HepG2 (cell line): Measurements from ENCODE around the gene CLEC3B. TPM values are rescaled to one million over a fixed set of nuclear protein-coding genes. Genes with fewer than 3 reads are reported as not detected.

Source experiments
- ATAC-seq: fragments of 200-7000 bp; cut with Tn5 transposase; 3 replicates; pipeline ENCODE4 v1.9.1; 2020; ENCODE audit warnings: mild to moderate bottlenecking, moderate library complexity
- BruUV-seq: library from RNA; stranded (reverse); fragments of 400-500 nt; replicated peaks from 2 replicates; lab custom pipeline; 2021; lab: Mats Ljungman, UMichigan
- CTCF ChIA-PET: fragments of 300-600 bp; formaldehyde crosslinking; extraction: SDS; loops from one replicate; lab custom pipeline; 2021; ENCODE audit warnings: low total read pairs, inconsistent platforms, low intra/inter-chr PET ratio; lab: Yijun Ruan, JAX
- POLR2A ChIA-PET: fragments of 350-600 bp; sonication (Branson Sonifier 250); formaldehyde crosslinking; loops from one replicate; lab custom pipeline; 2020; ENCODE audit warnings: antibody characterized with exemption, inconsistent platforms; lab: Yijun Ruan, JAX
- DNase-seq: peaks from one replicate; pipeline ENCODE4 v3.0.0-alpha.2; 2015; ENCODE audit warnings: low spot score
- FAIRE-seq: peaks from 3 replicates; lab custom pipeline; 2011; peaks lifted over from hg19 to GRCh38; lab: Jason Lieb, UNC
- H2AFZ ChIP-seq: one replicate; pipeline ENCODE4 v1.6.1; 2011; ENCODE audit warnings: low read length, inconsistent platforms
- H3K27ac ChIP-seq: fragments of 300-600 bp; 3 replicates; pipeline ENCODE4 v1.8.0; 2011; ENCODE audit warnings: mixed run types, mild to moderate bottlenecking, mixed read lengths, low read length, inconsistent platforms; ENCODE audit not compliant: insufficient read depth; ENCODE audit errors: extremely low read length
- H3K27me3 ChIP-seq, 2 experiments: fragments of 200-600 bp in 1 of 2; 2 replicates in 1 of 2; 3 replicates in 1 of 2; pipeline versions ENCODE4 v1.6.0 to v1.8.0; 2011; ENCODE audit warnings: low read length in 2 of 2, mild to moderate bottlenecking in 2 of 2, moderate library complexity in 2 of 2, inconsistent platforms in 1 of 2; ENCODE audit not compliant: insufficient read depth in 2 of 2, control insufficient read depth in 1 of 2
- H3K36me3 ChIP-seq, 2 experiments: fragments of 200-600 bp in 1 of 2; replicated peaks in 1 of 2; 2 replicates in 1 of 2; 3 replicates in 1 of 2; pipeline versions ENCODE4 v1.5.1 to v1.8.0; 2011; ENCODE audit warnings: low read length in 2 of 2, inconsistent platforms in 1 of 2; ENCODE audit not compliant: insufficient read depth in 2 of 2, control insufficient read depth in 1 of 2
- H3K4me1 ChIP-seq: 2 replicates; pipeline ENCODE4 v1.5.1; 2012; ENCODE audit warnings: low read length, inconsistent platforms; ENCODE audit not compliant: insufficient read depth
- H3K4me2 ChIP-seq: 2 replicates; pipeline ENCODE4 v1.6.0; 2011; ENCODE audit warnings: low read depth, low read length, inconsistent platforms
- H3K4me3 ChIP-seq, 3 experiments: fragments of 200-600 bp in 1 of 3; sonication (generic), shearing (Covaris generic) in 1 of 3; replicated peaks in 1 of 3; 2 replicates each; pipeline ENCODE4 v1.5.1; 2011 to 2016; ENCODE audit warnings: low read length in 3 of 3, inconsistent platforms in 2 of 3, low read depth in 2 of 3, mild to moderate bottlenecking in 2 of 3, control low read depth in 1 of 3, mixed read lengths in 1 of 3; ENCODE audit not compliant: insufficient read depth in 1 of 3
- H3K79me2 ChIP-seq: one replicate; pipeline ENCODE4 v1.6.1; 2011; ENCODE audit warnings: low read length, inconsistent platforms; ENCODE audit not compliant: insufficient read depth
- H3K9ac ChIP-seq: 2 replicates; pipeline ENCODE4 v1.6.0; 2011; ENCODE audit warnings: mild to moderate bottlenecking, low read depth, low read length, inconsistent platforms; ENCODE audit not compliant: insufficient read depth
- H3K9me3 ChIP-seq: 2 replicates; pipeline ENCODE4 v1.5.1; 2012; ENCODE audit warnings: mild to moderate bottlenecking, low read length
- H4K20me1 ChIP-seq: 2 replicates; pipeline ENCODE4 v1.6.0; 2011; ENCODE audit warnings: inconsistent platforms, mild to moderate bottlenecking, low read length, moderate library complexity; ENCODE audit not compliant: insufficient read depth
- KAT8 ChIP-seq: IDR thresholded peaks from 2 replicates; pipeline ENCODE4 v1.6.1; 2016; ENCODE audit warnings: missing genetic modification reagents, missing compliant biosample characterization
- POGZ ChIP-seq: sonication (generic); formaldehyde crosslinking; IDR thresholded peaks from 2 replicates; pipeline ENCODE4 v1.4.0; 2020; ENCODE audit warnings: mild to moderate bottlenecking, missing genetic modification reagents
- PRDM4 ChIP-seq: sonication (generic); formaldehyde crosslinking; IDR thresholded peaks from 2 replicates; pipeline ENCODE4 v1.9.0; 2021; ENCODE audit warnings: missing genetic modification reagents, borderline replicate concordance
- SNRNP70 ChIP-seq: fragments of 200-400 bp; formaldehyde crosslinking; IDR thresholded peaks from 2 replicates; pipeline ENCODE4 v1.6.1; 2017; ENCODE audit warnings: mild to moderate bottlenecking, low read depth, low read length, moderate library complexity
- YY1 ChIP-seq: IDR thresholded peaks from 2 replicates; pipeline ENCODE4 v1.6.1; 2011; ENCODE audit warnings: low read length, low read depth, moderate library complexity, mild to moderate bottlenecking; ENCODE audit not compliant: insufficient read depth, insufficient replicate concordance
- ZFYVE20 ChIP-seq: sonication (generic); formaldehyde crosslinking; IDR thresholded peaks from 2 replicates; pipeline ENCODE4 v1.8.0; 2023; ENCODE audit warnings: low read depth, mild to moderate bottlenecking, moderate library complexity, missing genetic modification reagents, borderline replicate concordance
- ZNF451 ChIP-seq: sonication (generic); formaldehyde crosslinking; IDR thresholded peaks from 2 replicates; pipeline ENCODE4 v1.5.0; 2020; ENCODE audit warnings: mild to moderate bottlenecking, missing genetic modification reagents
- ZNF570 ChIP-seq: sonication (generic); formaldehyde crosslinking; IDR thresholded peaks from 2 replicates; pipeline ENCODE4 v1.4.0; 2020; ENCODE audit warnings: mild to moderate bottlenecking, missing genetic modification reagents, borderline replicate concordance
- ZNF781 ChIP-seq: sonication (generic); formaldehyde crosslinking; IDR thresholded peaks from 2 replicates; pipeline ENCODE4 v1.5.1; 2020; ENCODE audit warnings: borderline replicate concordance, mild to moderate bottlenecking, missing genetic modification reagents; ENCODE audit errors: not compliant biosample characterization
- WGBS: methylation state at CpG from one replicate; pipeline ENCODE4 v1.1.6; 2017; ENCODE audit warnings: low lambda C conversion rate; 5-methylcytosine and 5-hydroxymethylcytosine counted together
- in situ Hi-C: cut with HindIII; loops from 2 replicates; pipeline ENCODE4 v1.10.0; 2017; ENCODE audit warnings: low pct_unique_long_range_greater_than_20kb; ENCODE audit not compliant: extremely low pct_ligation_motif_present
- intact Hi-C: fragments of 100-400 bp; cut with micrococcal nuclease; formaldehyde crosslinking; loops from one replicate; pipeline ENCODE4 v1.10.0; 2022; ENCODE audit not compliant: unreplicated experiment
- polyA plus RNA-seq, 8 experiments: library from polyadenylated mRNA; depleted of rRNA in 3 of 8; stranded (reverse) in 7 of 8; unstranded in 1 of 8; fragments of >200 nt; fragmentation: Illumina TruSeq in 4 of 8; extraction: Trizol in 4 of 8; gene quantifications; 2 replicates each; pipeline versions ENCODE4 v1.2.1 to v1.2.3, GENCODE V29; 2011 to 2016; ENCODE audit warnings: low read depth in 4 of 8, missing spikeins in 1 of 8, mixed read lengths in 1 of 8; ENCODE audit not compliant: insufficient read depth in 1 of 8
- total RNA-seq, 5 experiments: library from RNA; depleted of rRNA; stranded (reverse); fragments of >200 nt; fragmentation: Illumina TruSeq; extraction: Trizol; gene quantifications; 2 replicates each; pipeline ENCODE4 v1.2.3, GENCODE V29; 2016; ENCODE audit warnings: low read depth in 1 of 5
- TF ChIP-seq, protein P1 (sequence below): sonication (generic); formaldehyde crosslinking; conservative IDR thresholded peaks from 2 replicates; pipeline ENCODE4 v1.4.0; 2020; ENCODE audit warnings: missing genetic modification reagents
- TF ChIP-seq, protein P2 (sequence below): sonication (generic); formaldehyde crosslinking; IDR thresholded peaks from 2 replicates; pipeline ENCODE4 v1.4.0; 2020; ENCODE audit warnings: missing genetic modification reagents, low read depth, mild to moderate bottlenecking, borderline replicate concordance
- TF ChIP-seq, protein P3 (sequence below): IDR thresholded peaks from 2 replicates; pipeline ENCODE4 v1.6.1; 2018; ENCODE audit warnings: missing genetic modification reagents, mild to moderate bottlenecking, missing compliant biosample characterization
- TF ChIP-seq, protein P4 (sequence below): sonication (generic); formaldehyde crosslinking; IDR thresholded peaks from 2 replicates; pipeline ENCODE4 v1.4.0; 2020; ENCODE audit warnings: missing genetic modification reagents, borderline replicate concordance

The CLEC3B gene
- total and polyA plus RNA-seq, 2 of the 13 experiments (the other 11 are each of a cell fraction or from before 2014, with no cell fraction given): 0.07 TPM; not detected in 1

GRCh38 chr3:45059132-45059531, 33.0 kb downstream of the CLEC3B start:
- H3K36me3 ChIP-seq: no peaks in the 10 kb centered on the region
- no peak overlapping the region for H3K4me3 ChIP-seq
- in situ Hi-C loops (no loop called here), intact Hi-C loops (no loop called here)
- no peaks in the 10 kb centered on the region for H3K9me3 ChIP-seq
- H4K20me1 ChIP-seq: no peaks in the 10 kb centered on the region
- no TSS peak for BruUV-seq
- H3K9ac ChIP-seq: no peak overlapping the region
- WGBS: 49% methylated on average over 2 of the region's 2 CpGs
- H3K27ac ChIP-seq: no peak overlapping the region
- peaks cover 9% of the 10 kb centered on the region; the same call in 1 of the 2 replicates for H3K4me1 ChIP-seq
- DNase-seq (no peak), ATAC-seq (no peak), FAIRE-seq (no peak)
- ChIA-PET CTCF (no interaction called here), POLR2A (no interaction called here)
- no peaks in the 10 kb centered on the region for H3K79me2 ChIP-seq
- H3K4me2 ChIP-seq: no peak overlapping the region
- H2AFZ ChIP-seq: no peak overlapping the region
- no peaks in the 10 kb centered on the region; a peak in 1 of 5 replicates for H3K27me3 ChIP-seq
- no peak for TF ChIP-seq ZNF781 (CRISPR knock-in tag)
- no peak for TF ChIP-seq KAT8
- TF ChIP-seq, protein P1, sequence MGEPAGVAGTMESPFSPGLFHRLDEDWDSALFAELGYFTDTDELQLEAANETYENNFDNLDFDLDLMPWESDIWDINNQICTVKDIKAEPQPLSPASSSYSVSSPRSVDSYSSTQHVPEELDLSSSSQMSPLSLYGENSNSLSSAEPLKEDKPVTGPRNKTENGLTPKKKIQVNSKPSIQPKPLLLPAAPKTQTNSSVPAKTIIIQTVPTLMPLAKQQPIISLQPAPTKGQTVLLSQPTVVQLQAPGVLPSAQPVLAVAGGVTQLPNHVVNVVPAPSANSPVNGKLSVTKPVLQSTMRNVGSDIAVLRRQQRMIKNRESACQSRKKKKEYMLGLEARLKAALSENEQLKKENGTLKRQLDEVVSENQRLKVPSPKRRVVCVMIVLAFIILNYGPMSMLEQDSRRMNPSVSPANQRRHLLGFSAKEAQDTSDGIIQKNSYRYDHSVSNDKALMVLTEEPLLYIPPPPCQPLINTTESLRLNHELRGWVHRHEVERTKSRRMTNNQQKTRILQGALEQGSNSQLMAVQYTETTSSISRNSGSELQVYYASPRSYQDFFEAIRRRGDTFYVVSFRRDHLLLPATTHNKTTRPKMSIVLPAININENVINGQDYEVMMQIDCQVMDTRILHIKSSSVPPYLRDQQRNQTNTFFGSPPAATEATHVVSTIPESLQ (CRISPR knock-in tag): no peak
- TF ChIP-seq PRDM4 (CRISPR knock-in tag): no peak
- no peak for TF ChIP-seq ZNF451 (CRISPR knock-in tag)
- TF ChIP-seq, protein P2, sequence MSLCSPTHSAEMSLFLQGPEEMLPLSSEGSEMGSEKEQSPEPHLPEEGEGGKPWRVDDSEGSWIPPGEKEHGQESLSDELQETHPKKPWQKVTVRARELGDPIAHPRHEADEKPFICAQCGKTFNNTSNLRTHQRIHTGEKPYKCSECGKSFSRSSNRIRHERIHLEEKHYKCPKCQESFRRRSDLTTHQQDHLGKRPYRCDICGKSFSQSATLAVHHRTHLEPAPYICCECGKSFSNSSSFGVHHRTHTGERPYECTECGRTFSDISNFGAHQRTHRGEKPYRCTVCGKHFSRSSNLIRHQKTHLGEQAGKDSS (CRISPR knock-in tag): no peak
- TF ChIP-seq POGZ (CRISPR knock-in tag): no peak
- TF ChIP-seq, protein P3, sequence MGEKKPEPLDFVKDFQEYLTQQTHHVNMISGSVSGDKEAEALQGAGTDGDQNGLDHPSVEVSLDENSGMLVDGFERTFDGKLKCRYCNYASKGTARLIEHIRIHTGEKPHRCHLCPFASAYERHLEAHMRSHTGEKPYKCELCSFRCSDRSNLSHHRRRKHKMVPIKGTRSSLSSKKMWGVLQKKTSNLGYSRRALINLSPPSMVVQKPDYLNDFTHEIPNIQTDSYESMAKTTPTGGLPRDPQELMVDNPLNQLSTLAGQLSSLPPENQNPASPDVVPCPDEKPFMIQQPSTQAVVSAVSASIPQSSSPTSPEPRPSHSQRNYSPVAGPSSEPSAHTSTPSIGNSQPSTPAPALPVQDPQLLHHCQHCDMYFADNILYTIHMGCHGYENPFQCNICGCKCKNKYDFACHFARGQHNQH (CRISPR knock-in tag): no peak
- no peak for TF ChIP-seq YY1
- no peak for TF ChIP-seq ZNF570 (CRISPR knock-in tag)
- TF ChIP-seq SNRNP70: no peak
- no peak for TF ChIP-seq ZFYVE20
- TF ChIP-seq, protein P4, sequence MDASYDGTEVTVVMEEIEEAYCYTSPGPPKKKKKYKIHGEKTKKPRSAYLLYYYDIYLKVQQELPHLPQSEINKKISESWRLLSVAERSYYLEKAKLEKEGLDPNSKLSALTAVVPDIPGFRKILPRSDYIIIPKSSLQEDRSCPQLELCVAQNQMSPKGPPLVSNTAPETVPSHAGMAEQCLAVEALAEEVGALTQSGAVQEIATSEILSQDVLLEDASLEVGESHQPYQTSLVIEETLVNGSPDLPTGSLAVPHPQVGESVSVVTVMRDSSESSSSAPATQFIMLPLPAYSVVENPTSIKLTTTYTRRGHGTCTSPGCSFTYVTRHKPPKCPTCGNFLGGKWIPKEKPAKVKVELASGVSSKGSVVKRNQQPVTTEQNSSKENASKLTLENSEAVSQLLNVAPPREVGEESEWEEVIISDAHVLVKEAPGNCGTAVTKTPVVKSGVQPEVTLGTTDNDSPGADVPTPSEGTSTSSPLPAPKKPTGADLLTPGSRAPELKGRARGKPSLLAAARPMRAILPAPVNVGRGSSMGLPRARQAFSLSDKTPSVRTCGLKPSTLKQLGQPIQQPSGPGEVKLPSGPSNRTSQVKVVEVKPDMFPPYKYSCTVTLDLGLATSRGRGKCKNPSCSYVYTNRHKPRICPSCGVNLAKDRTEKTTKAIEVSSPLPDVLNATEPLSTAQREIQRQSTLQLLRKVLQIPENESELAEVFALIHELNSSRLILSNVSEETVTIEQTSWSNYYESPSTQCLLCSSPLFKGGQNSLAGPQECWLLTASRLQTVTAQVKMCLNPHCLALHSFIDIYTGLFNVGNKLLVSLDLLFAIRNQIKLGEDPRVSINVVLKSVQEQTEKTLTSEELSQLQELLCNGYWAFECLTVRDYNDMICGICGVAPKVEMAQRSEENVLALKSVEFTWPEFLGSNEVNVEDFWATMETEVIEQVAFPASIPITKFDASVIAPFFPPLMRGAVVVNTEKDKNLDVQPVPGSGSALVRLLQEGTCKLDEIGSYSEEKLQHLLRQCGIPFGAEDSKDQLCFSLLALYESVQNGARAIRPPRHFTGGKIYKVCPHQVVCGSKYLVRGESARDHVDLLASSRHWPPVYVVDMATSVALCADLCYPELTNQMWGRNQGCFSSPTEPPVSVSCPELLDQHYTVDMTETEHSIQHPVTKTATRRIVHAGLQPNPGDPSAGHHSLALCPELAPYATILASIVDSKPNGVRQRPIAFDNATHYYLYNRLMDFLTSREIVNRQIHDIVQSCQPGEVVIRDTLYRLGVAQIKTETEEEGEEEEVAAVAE (CRISPR knock-in tag): no peak
